H1 (cell line): ENCODE results near the gene GSG1L2. TPM values are rescaled to one million over a fixed set of nuclear protein-coding genes. Genes with fewer than 3 reads are reported as not detected.

ENCODE experiments used
- CTCF ChIA-PET: fragments of 300-600 bp; sonication (Branson Sonifier 250); formaldehyde crosslinking; loops from one replicate; lab custom pipeline; 2021; ENCODE audit not compliant: partially characterized antibody; lab: Charles Lee
- POLR2A ChIA-PET: fragments of 300-600 bp; sonication (Branson Sonifier 250); formaldehyde crosslinking; loops from one replicate; lab custom pipeline; 2021; ENCODE audit warnings: inconsistent platforms; ENCODE audit not compliant: partially characterized antibody; lab: Charles Lee
- DNase-seq, 2 experiments: peaks; one replicate each; pipeline versions ENCODE4 v3.0.0 to v3.0.0-alpha.2; 2010 to 2022; ENCODE audit warnings: low spot score in 2 of 2, low read depth in 1 of 2, mixed read lengths in 1 of 2
- FAIRE-seq: peaks from 2 replicates; lab custom pipeline; 2011; peaks lifted over from hg19 to GRCh38; lab: Jason Lieb, UNC
- H2AFZ ChIP-seq: 2 replicates; pipeline ENCODE4 v1.8.1; 2012; ENCODE audit warnings: low read length, inconsistent platforms
- H2AK5ac ChIP-seq: 2 replicates; pipeline ENCODE4 v1.6.1; 2013; ENCODE audit warnings: low read depth, low read length
- H2BK120ac ChIP-seq: replicated peaks from 2 replicates; pipeline ENCODE3; 2013; ENCODE audit warnings: low read depth, low read length, inconsistent platforms
- H2BK12ac ChIP-seq: 2 replicates; pipeline ENCODE4 v1.6.1; 2013; ENCODE audit warnings: low read depth, low read length
- H2BK15ac ChIP-seq: 2 replicates; pipeline ENCODE4 v1.6.1; 2013; ENCODE audit warnings: low read length
- H2BK20ac ChIP-seq: 2 replicates; pipeline ENCODE4 v1.6.1; 2013; ENCODE audit warnings: low read length
- H2BK5ac ChIP-seq: 2 replicates; pipeline ENCODE4 v1.6.1; 2013; ENCODE audit warnings: low read depth, low read length
- H3K14ac ChIP-seq: 2 replicates; pipeline ENCODE4 v1.6.1; 2013; ENCODE audit warnings: inconsistent platforms; ENCODE audit not compliant: insufficient read length
- H3K18ac ChIP-seq: 2 replicates; pipeline ENCODE4 v1.6.1; 2013; ENCODE audit warnings: low read length; ENCODE audit errors: extremely low read depth
- H3K23ac ChIP-seq: 2 replicates; pipeline ENCODE4 v1.6.1; 2013; ENCODE audit warnings: inconsistent platforms; ENCODE audit not compliant: insufficient read length
- H3K23me2 ChIP-seq: 2 replicates; pipeline ENCODE4 v1.6.1; 2013; ENCODE audit warnings: low read depth, low read length
- H3K27ac ChIP-seq: 2 replicates; pipeline ENCODE4 v1.6.1; 2011; ENCODE audit warnings: low read depth, low read length, inconsistent platforms
- H3K27me3 ChIP-seq, 4 experiments: replicated peaks in 1 of 4; 1 replicate in 1 of 4; 2 replicates in 3 of 4; pipeline versions ENCODE4 v1.6.1 to v1.8.1; 2011 to 2013; ENCODE audit warnings: low read length in 3 of 4, mild to moderate bottlenecking in 3 of 4, inconsistent platforms in 2 of 4, mixed read lengths in 2 of 4, moderate library complexity in 1 of 4; ENCODE audit not compliant: control insufficient read depth in 3 of 4, insufficient read depth in 3 of 4; ENCODE audit errors: extremely low read depth in 1 of 4
- H3K36me3 ChIP-seq, 4 experiments: 2 replicates each; pipeline versions ENCODE4 v1.6.1 to v1.8.1; 2011 to 2013; ENCODE audit warnings: mild to moderate bottlenecking in 4 of 4, low read length in 3 of 4, moderate library complexity in 2 of 4, control low read depth in 1 of 4, inconsistent platforms in 1 of 4; ENCODE audit not compliant: insufficient read depth in 4 of 4, control insufficient read depth in 2 of 4
- H3K4ac ChIP-seq: replicated peaks from 2 replicates; pipeline ENCODE3; 2013; ENCODE audit warnings: low read length, low read depth, mixed read lengths, inconsistent platforms; ENCODE audit not compliant: insufficient read length
- H3K4me1 ChIP-seq, 4 experiments: replicated peaks in 1 of 4; 1 replicate in 1 of 4; 2 replicates in 3 of 4; pipeline versions ENCODE4 v1.6.1 to v1.8.1; 2011 to 2013; ENCODE audit warnings: low read length in 3 of 4, inconsistent platforms in 2 of 4, mixed read lengths in 1 of 4; ENCODE audit not compliant: insufficient read depth in 4 of 4, control insufficient read depth in 3 of 4
- H3K4me2 ChIP-seq, 2 experiments: 2 replicates each; pipeline versions ENCODE4 v1.6.1 to v1.8.1; 2011 to 2013; ENCODE audit warnings: low read depth in 2 of 2, low read length in 2 of 2, control low read depth in 1 of 2, inconsistent platforms in 1 of 2, mild to moderate bottlenecking in 1 of 2; ENCODE audit not compliant: insufficient read depth in 1 of 2
- H3K4me3 ChIP-seq, 4 experiments: fragments of 200-600, 300-600 bp in 1 of 4; sonication (generic), shearing (Covaris generic), sonication (Bioruptor Twin) in 1 of 4; 2 replicates each; pipeline versions ENCODE4 v1.5.1 to v1.8.1; 2011 to 2016; ENCODE audit warnings: low read length in 4 of 4, low read depth in 3 of 4, control low read depth in 2 of 4, inconsistent platforms in 2 of 4, mild to moderate bottlenecking in 2 of 4, mixed read lengths in 1 of 4, moderate library complexity in 1 of 4; ENCODE audit not compliant: insufficient read depth in 2 of 4; ENCODE audit errors: extremely low read depth in 1 of 4
- H3K56ac ChIP-seq: replicated peaks from 2 replicates; pipeline ENCODE3; 2013; ENCODE audit warnings: low read depth, mild to moderate bottlenecking, mixed read lengths, low read length, inconsistent platforms; ENCODE audit not compliant: insufficient read length
- H3K79me1 ChIP-seq: 2 replicates; pipeline ENCODE4 v1.6.1; 2013; ENCODE audit warnings: low read depth, low read length, control low read depth
- H3K79me2 ChIP-seq, 2 experiments: 2 replicates each; pipeline versions ENCODE4 v1.6.1 to v1.8.1; 2012 to 2013; ENCODE audit warnings: low read length in 2 of 2, mild to moderate bottlenecking in 2 of 2, inconsistent platforms in 1 of 2; ENCODE audit not compliant: insufficient read depth in 2 of 2, control insufficient read depth in 1 of 2
- H3K9ac ChIP-seq, 4 experiments: replicated peaks in 1 of 4; 1 replicate in 1 of 4; 2 replicates in 3 of 4; pipeline versions ENCODE4 v1.6.1 to v1.8.1; 2011 to 2013; ENCODE audit warnings: low read depth in 3 of 4, low read length in 3 of 4, control low read depth in 2 of 4, mild to moderate bottlenecking in 2 of 4, moderate library complexity in 2 of 4, inconsistent platforms in 1 of 4; ENCODE audit errors: extremely low read depth in 1 of 4
- H3K9me3 ChIP-seq, 2 experiments: 2 replicates each; pipeline versions ENCODE4 v1.6.1 to v1.8.1; 2012 to 2013; ENCODE audit warnings: mild to moderate bottlenecking in 2 of 2, moderate library complexity in 2 of 2, control low read depth in 1 of 2, inconsistent platforms in 1 of 2, low read depth in 1 of 2, low read length in 1 of 2, mixed read lengths in 1 of 2; ENCODE audit not compliant: insufficient read depth in 2 of 2
- H4K20me1 ChIP-seq, 2 experiments: replicated peaks in 1 of 2; 2 replicates each; pipeline versions ENCODE3 to v1.8.1; 2011 to 2013; ENCODE audit warnings: inconsistent platforms in 2 of 2, low read length in 2 of 2, mild to moderate bottlenecking in 1 of 2; ENCODE audit not compliant: insufficient read depth in 2 of 2, control insufficient read depth in 1 of 2
- H4K5ac ChIP-seq: 2 replicates; pipeline ENCODE4 v1.6.1; 2013; ENCODE audit warnings: low read length, low read depth, mixed read lengths, inconsistent platforms; ENCODE audit not compliant: insufficient read length
- H4K8ac ChIP-seq: 2 replicates; pipeline ENCODE4 v1.8.0; 2013; ENCODE audit warnings: mild to moderate bottlenecking, moderate library complexity, low read length, inconsistent platforms; ENCODE audit not compliant: insufficient read depth; ENCODE audit errors: extremely low read depth
- H4K91ac ChIP-seq: replicated peaks from 2 replicates; pipeline ENCODE3; 2013; ENCODE audit warnings: low read length, mixed read lengths, inconsistent platforms; ENCODE audit not compliant: insufficient read length
- GTF2F1 ChIP-seq: IDR thresholded peaks from 2 replicates; pipeline ENCODE4 v1.6.1; 2012; ENCODE audit warnings: low read depth, low read length, improper control_type of control experiment, borderline replicate concordance
- KDM1A ChIP-seq: fragments of 200-600, 300-600 bp; sonication (generic); IDR thresholded peaks from 2 replicates; pipeline ENCODE4 v1.7.1; 2016; ENCODE audit warnings: mild to moderate bottlenecking, low read length, borderline replicate concordance
- TEAD4 ChIP-seq: IDR thresholded peaks from 2 replicates; pipeline ENCODE4 v1.6.1; 2012; ENCODE audit warnings: low read depth, low read length, inconsistent platforms, mixed read lengths
- WGBS, 2 experiments: shearing (Covaris generic) in 1 of 2; methylation state at CpG; one replicate each; pipeline versions ENCODE4 v1.1.6 to v1.1.7; 2013 to 2015; ENCODE audit warnings: low lambda C conversion rate in 2 of 2, mixed read lengths in 2 of 2, inconsistent platforms in 1 of 2, low coverage in 1 of 2, missing lambda C conversion rate in 1 of 2; ENCODE audit not compliant: insufficient replicate concordance in 2 of 2, insufficient coverage in 1 of 2, insufficient read length in 1 of 2; ENCODE audit errors: extremely low coverage in 1 of 2, missing lambda C conversion rate in 1 of 2; 5-methylcytosine and 5-hydroxymethylcytosine counted together
- polyA plus RNA-seq, 7 experiments: library from polyadenylated mRNA; depleted of rRNA in 3 of 7; stranded (reverse) in 5 of 7; unstranded in 2 of 7; fragments of >200 nt in 5 of 7; fragments of 200-250 nt in 2 of 7; gene quantifications; 1 replicate in 5 of 7; 2 replicates in 1 of 7; 4 replicates in 1 of 7; pipeline versions ENCODE4 v1.2.1 to v1.2.3, GENCODE V29; 2011 to 2013; ENCODE audit warnings: missing spikeins in 2 of 7, mixed read lengths in 2 of 7
- total RNA-seq: library from RNA; stranded (reverse); fragmentation: NEBNext Ultra II Directional; extraction: Animal tissue kit (Norgen Biotek cat#: 25700); gene quantifications from 2 replicates; pipeline ENCODE4 v1.2.1, GENCODE V29; 2021

The GSG1L2 gene
- total and polyA plus RNA-seq, 2 of the 8 experiments (the other 6 are each of a cell fraction or from before 2014, with no cell fraction given), result not detected

- Histone ChIP-seq H3K79me2 (no peaks in the 10 kb centered on the region), H2BK20ac (no peak overlapping the region), H3K23ac (no peak overlapping the region), H3K36me3 (no peaks in the 10 kb centered on the region), H2AFZ (no peak overlapping the region), H3K4me3 (no peak overlapping the region), H3K79me1 (no peaks in the 10 kb centered on the region), H3K23me2 (no peaks in the 10 kb centered on the region), H2BK15ac (no peak overlapping the region), H4K8ac (no peak overlapping the region), H3K56ac (no peak overlapping the region), H3K27ac (no peak overlapping the region), H3K27me3 (no peaks in the 10 kb centered on the region), H3K9me3 (no peaks in the 10 kb centered on the region), H4K91ac (no peak overlapping the region), H2BK5ac (no peak overlapping the region), H4K5ac (no peak overlapping the region), H4K20me1 (no peaks in the 10 kb centered on the region), H2AK5ac (no peak overlapping the region), H3K14ac (no peak overlapping the region), H2BK120ac (no peak overlapping the region), H3K4ac (no peak overlapping the region), H2BK12ac (no peak overlapping the region), H3K9ac (no peak overlapping the region), H3K4me2 (no peak overlapping the region), H3K4me1 (peaks cover 0 to 3% (median under 1%) of the 10 kb centered on the region in 4 experiments; a peak in 2 of 7 replicates), H3K18ac (no peak overlapping the region)
- FAIRE-seq, result no peak
- TF ChIP-seq KDM1A, result no peak
- TF ChIP-seq TEAD4, result no peak
- no peak for TF ChIP-seq GTF2F1
- ChIA-PET CTCF (interaction anchor here (0.9 kb wide), 1 partner anchor 55 kb away, joined by 3 read pairs; no protein-coding TSS in a partner anchor), POLR2A (no interaction called here)
- WGBS, 2 experiments, result 91% methylated on average over 4 of the region's 4 CpGs; no CpG with 5 or more reads in 1 of the 2 experiments
- no peak for DNase-seq
Observed at GRCh38 chr17:9833922-9834321, 12.0 kb upstream of the GSG1L2 start.
